Middle frontal gyrus (tissue), 1 donor: ENCODE results near the gene TIMP2.
"Not testable (repeated sequence)": the region's sequence is repeated elsewhere in the genome, so short reads cannot be mapped to it uniquely, and the experiment has no call there.

Experiments used
- DNase-seq: peaks from one replicate; pipeline ENCODE4 v3.0.0-alpha.2; 2015; ENCODE audit warnings: low spot score; ENCODE audit errors: extremely low spot score

Gene TIMP2

GRCh38 chr17:78956254-78956653 lies 31.1 kb upstream of the TIMP2 start:
- DNase-seq: no peak

- DNase-seq: no peak
Observed at GRCh38 chr17:78954684-78955083, 29.5 kb upstream of the TIMP2 start.

GRCh38 chr17:78953356-78954350 lies 28.5 kb upstream of the TIMP2 start:
- no peak for DNase-seq

GRCh38 chr17:78952706-78953105 lies 27.5 kb upstream of the TIMP2 start:
- DNase-seq: no peak

GRCh38 chr17:78951967-78952551 lies 26.9 kb upstream of the TIMP2 start:
- DNase-seq: no peak

- DNase-seq: no peak
Observed at GRCh38 chr17:78950870-78951269, 25.7 kb upstream of the TIMP2 start.

- DNase-seq: no peak
Observed at GRCh38 chr17:78947235-78948149, 22.3 kb upstream of the TIMP2 start.

- no peak for DNase-seq
Observed at GRCh38 chr17:78946631-78947030, 21.4 kb upstream of the TIMP2 start.

GRCh38 chr17:78946131-78946530 lies 20.9 kb upstream of the TIMP2 start:
- no peak for DNase-seq

- not testable (repeated sequence) for DNase-seq
Observed at GRCh38 chr17:78945455-78945854, 20.3 kb upstream of the TIMP2 start.

- no peak for DNase-seq
Observed at GRCh38 chr17:78944956-78945355, 19.8 kb upstream of the TIMP2 start.

- DNase-seq: no peak
Observed at GRCh38 chr17:78944026-78944425, 18.8 kb upstream of the TIMP2 start.

- no peak for DNase-seq
Observed at GRCh38 chr17:78940708-78941107, 15.5 kb upstream of the TIMP2 start.

GRCh38 chr17:78940258-78940657 lies 15.1 kb upstream of the TIMP2 start:
- DNase-seq: no peak

- DNase-seq: no peak
Observed at GRCh38 chr17:78939615-78940014, 14.4 kb upstream of the TIMP2 start.

GRCh38 chr17:78937561-78937960 lies 12.4 kb upstream of the TIMP2 start:
- DNase-seq: no peak

- no peak for DNase-seq
Observed at GRCh38 chr17:78935419-78936323, 10.5 kb upstream of the TIMP2 start.

- no peak for DNase-seq
Observed at GRCh38 chr17:78934681-78935418, 9.7 kb upstream of the TIMP2 start.

- no peak for DNase-seq
Observed at GRCh38 chr17:78933959-78934568, 8.9 kb upstream of the TIMP2 start.
